BJ (cell line): ENCODE data around the gene NAA10. TPM values are rescaled to one million over a fixed set of nuclear protein-coding genes. Genes with fewer than 3 reads are reported as not detected.

ENCODE experiments used
- CTCF ChIA-PET: fragments of 350-600 bp; formaldehyde crosslinking; extraction: SDS; loops from one replicate; lab custom pipeline; 2021; ENCODE audit warnings: antibody characterized with exemption, inconsistent platforms; lab: Yijun Ruan, JAX
- POLR2A ChIA-PET: fragments of 300-600 bp; sonication (Branson Sonifier 250); formaldehyde crosslinking; extraction: SDS; loops from one replicate; lab custom pipeline; 2021; ENCODE audit warnings: antibody characterized with exemption; lab: Charles Lee
- DNase-seq: peaks from one replicate; pipeline ENCODE4 v3.0.0-alpha.2; 2011; ENCODE audit warnings: low read depth
- H3K27me3 ChIP-seq: 2 replicates; pipeline ENCODE4 v1.6.0; 2011; ENCODE audit warnings: low read length; ENCODE audit not compliant: control insufficient read depth, insufficient read depth
- H3K36me3 ChIP-seq: 2 replicates; pipeline ENCODE4 v1.5.1; 2011; ENCODE audit warnings: low read length; ENCODE audit not compliant: control insufficient read depth, insufficient read depth
- H3K4me3 ChIP-seq: 2 replicates; pipeline ENCODE4 v1.5.1; 2011; ENCODE audit warnings: low read depth, mild to moderate bottlenecking, control low read depth, low read length
- polyA plus RNA-seq: library from polyadenylated mRNA; depleted of rRNA; stranded (reverse); fragments of >200 nt; gene quantifications from 2 replicates; pipeline ENCODE4 v1.2.3, GENCODE V29; 2011
- TF ChIP-seq, protein P1 (sequence below): IDR thresholded peaks from 2 replicates; pipeline ENCODE4 v1.5.1; 2011; ENCODE audit warnings: low read depth, mild to moderate bottlenecking, control low read depth, inconsistent platforms, low read length, moderate library complexity; ENCODE audit not compliant: insufficient read depth

The NAA10 gene
- polyA plus RNA-seq, 1 experiment: 76.0 TPM

DNA sequence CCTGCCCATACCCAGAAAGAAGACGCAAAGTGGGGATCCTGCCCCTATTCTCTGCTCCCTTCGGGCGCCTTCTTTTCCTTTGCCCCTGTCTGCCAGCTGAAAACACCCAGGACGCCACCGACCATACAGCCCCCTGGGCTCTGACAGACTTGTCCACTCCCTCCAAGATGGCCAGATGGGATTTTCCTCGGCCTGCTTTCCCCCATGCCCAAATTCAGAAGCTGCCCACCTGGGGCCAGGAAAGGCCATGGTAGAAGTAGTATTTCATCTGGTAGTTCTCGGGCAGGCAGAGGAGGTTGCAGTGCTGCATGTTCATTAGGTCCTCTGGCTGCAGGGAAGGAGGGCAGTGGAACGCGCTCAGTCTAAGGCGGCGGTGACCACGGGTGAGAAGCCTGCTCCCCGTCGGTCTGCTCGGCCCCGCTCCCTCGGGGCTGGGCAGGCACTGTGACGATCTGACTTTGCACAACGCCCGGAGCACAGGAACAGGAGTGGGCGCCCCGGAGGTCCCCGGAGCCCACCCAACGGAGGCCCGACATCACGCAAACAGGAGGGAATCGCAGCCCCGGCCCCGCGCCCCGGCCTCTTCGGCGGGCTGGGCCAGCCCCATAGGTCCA lies 582 bp downstream of the NAA10 start:
- ChIA-PET POLR2A (interaction anchor here (0.7 kb wide), 1 partner anchor 161 kb away, joined by 3 read pairs; no protein-coding TSS in a partner anchor), CTCF (interaction anchor here (3.8 kb wide), 1 partner anchor 13 kb away, joined by 18 read pairs; no protein-coding TSS in a partner anchor)
- peaks cover 8% of the 10 kb centered on the region for H3K36me3 ChIP-seq
- H3K4me3 ChIP-seq: peak overlapping the region; percentile 71
- TF ChIP-seq, protein P1, sequence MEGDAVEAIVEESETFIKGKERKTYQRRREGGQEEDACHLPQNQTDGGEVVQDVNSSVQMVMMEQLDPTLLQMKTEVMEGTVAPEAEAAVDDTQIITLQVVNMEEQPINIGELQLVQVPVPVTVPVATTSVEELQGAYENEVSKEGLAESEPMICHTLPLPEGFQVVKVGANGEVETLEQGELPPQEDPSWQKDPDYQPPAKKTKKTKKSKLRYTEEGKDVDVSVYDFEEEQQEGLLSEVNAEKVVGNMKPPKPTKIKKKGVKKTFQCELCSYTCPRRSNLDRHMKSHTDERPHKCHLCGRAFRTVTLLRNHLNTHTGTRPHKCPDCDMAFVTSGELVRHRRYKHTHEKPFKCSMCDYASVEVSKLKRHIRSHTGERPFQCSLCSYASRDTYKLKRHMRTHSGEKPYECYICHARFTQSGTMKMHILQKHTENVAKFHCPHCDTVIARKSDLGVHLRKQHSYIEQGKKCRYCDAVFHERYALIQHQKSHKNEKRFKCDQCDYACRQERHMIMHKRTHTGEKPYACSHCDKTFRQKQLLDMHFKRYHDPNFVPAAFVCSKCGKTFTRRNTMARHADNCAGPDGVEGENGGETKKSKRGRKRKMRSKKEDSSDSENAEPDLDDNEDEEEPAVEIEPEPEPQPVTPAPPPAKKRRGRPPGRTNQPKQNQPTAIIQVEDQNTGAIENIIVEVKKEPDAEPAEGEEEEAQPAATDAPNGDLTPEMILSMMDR: no peak
- no peaks in the 10 kb centered on the region for H3K27me3 ChIP-seq
- DNase-seq: no peak

GRCh38 chrX:153933748-153934147 lies 1.1 kb downstream of the NAA10 start:
- no peak for DNase-seq
- Histone ChIP-seq H3K4me3 (peak overlapping the region; percentile 71), H3K36me3 (peaks cover 8% of the 10 kb centered on the region), H3K27me3 (no peaks in the 10 kb centered on the region)
- TF ChIP-seq, protein P1: no peak
- ChIA-PET POLR2A (no interaction called here), CTCF (interaction anchor here (3.8 kb wide), 1 partner anchor 13 kb away, joined by 18 read pairs; no protein-coding TSS in a partner anchor)

DNA sequence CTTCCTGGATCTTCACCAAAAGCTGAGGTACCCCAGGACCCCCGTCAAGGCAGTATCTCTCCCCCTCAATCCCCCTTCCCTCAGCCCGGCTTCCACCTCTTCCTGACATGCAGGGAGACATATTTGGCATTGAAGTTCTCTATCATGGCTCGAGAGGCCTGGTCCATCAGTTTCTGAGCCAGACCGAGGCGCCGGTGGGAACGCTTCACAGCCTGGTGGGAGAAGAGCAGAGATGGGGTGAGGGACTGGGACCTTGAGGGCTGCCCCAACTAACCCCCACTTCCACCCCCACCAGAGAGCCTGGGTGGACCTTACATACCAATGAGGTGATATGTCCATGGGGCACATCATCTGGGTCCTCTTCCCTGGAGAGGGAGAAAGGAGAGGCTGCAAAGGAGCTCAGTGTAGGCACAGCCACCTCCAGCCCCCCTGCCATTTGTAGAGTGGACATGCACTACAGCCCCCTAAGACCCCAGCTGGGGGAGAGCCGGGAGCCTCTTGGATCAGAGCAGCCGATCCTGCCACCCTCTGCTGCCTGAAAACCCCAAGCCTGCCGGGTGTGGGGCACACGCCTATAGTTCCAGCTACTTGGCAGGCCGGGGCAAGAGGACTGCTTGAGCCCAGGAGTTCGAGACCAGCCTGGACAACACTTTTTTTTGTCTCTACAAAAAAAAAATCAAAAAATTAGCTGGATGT lies 2.5 kb downstream of the NAA10 start:
- CTCF ChIA-PET: no interaction called here
- no peak overlapping the region for H3K4me3 ChIP-seq
- H3K27me3 ChIP-seq: no peaks in the 10 kb centered on the region
- TF ChIP-seq, protein P1: no peak
- DNase-seq: no peak
- H3K36me3 ChIP-seq: peaks cover 8% of the 10 kb centered on the region
- POLR2A ChIA-PET: no interaction called here

GRCh38 chrX:153931748-153932147 lies 3.1 kb downstream of the NAA10 start:
- H3K4me3 ChIP-seq: no peak overlapping the region
- no peak for DNase-seq
- ChIA-PET POLR2A (no interaction called here), CTCF (no interaction called here)
- peaks cover 8% of the 10 kb centered on the region for H3K36me3 ChIP-seq
- TF ChIP-seq, protein P1: no peak
- no peaks in the 10 kb centered on the region for H3K27me3 ChIP-seq

GRCh38 chrX:153931151-153931550 lies 3.7 kb downstream of the NAA10 start:
- ChIA-PET CTCF (no interaction called here), POLR2A (no interaction called here)
- TF ChIP-seq, protein P1: no peak
- DNase-seq: no peak
- Histone ChIP-seq H3K36me3 (peaks cover 8% of the 10 kb centered on the region), H3K4me3 (no peak overlapping the region), H3K27me3 (no peaks in the 10 kb centered on the region)
